GM18909 (cell line): Measurements from ENCODE around the gene GNG12.

ENCODE experiments used
- ATAC-seq: cut with Tn5 transposase; IDR thresholded peaks from one replicate; pipeline ENCODE4 v1.9.1; 2021; ENCODE audit warnings: mild to moderate bottlenecking; ENCODE audit not compliant: unreplicated experiment, poor library complexity

GNG12 gene

DNA sequence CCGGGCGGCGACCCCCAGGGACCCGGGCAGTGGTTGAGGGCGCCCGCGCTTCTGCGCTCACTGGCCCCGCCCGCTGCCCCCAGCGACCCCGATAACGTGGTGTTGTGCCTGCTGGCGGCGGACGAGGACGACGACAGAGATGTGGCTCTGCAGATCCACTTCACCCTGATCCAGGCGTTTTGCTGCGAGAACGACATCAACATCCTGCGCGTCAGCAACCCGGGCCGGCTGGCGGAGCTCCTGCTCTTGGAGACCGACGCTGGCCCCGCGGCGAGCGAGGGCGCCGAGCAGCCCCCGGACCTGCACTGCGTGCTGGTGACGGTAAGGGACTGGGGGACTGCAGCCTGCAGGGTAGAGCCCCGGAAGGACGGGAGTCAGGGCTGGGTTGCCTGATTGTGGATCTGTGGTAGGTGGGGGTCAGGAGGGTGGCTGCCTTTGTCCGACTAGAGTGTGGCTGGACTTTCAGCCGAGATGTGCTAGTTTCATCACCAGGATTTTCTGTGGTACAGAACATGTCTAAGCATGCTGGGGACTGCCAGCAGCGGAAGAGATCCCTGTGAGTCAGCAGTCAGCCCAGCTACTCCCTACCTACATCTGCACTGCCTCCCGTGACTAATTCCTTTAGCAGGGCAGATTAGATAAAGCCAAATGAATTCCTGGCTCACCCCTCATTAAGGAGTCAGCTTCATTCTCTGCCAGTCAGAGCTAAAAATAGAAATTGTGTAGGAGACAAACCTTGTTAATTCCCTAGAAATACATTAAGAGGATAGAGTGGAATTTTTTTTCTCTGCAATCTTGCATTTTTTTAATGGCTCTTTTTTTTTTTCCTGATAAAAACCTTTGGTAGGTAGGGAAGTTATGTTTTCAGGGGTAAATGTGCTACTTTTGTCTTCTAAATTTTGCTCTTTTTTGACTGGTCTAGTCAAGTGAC lies 146.7 kb downstream of the GNG12 start:
- ATAC-seq = peak; percentile 26

DNA sequence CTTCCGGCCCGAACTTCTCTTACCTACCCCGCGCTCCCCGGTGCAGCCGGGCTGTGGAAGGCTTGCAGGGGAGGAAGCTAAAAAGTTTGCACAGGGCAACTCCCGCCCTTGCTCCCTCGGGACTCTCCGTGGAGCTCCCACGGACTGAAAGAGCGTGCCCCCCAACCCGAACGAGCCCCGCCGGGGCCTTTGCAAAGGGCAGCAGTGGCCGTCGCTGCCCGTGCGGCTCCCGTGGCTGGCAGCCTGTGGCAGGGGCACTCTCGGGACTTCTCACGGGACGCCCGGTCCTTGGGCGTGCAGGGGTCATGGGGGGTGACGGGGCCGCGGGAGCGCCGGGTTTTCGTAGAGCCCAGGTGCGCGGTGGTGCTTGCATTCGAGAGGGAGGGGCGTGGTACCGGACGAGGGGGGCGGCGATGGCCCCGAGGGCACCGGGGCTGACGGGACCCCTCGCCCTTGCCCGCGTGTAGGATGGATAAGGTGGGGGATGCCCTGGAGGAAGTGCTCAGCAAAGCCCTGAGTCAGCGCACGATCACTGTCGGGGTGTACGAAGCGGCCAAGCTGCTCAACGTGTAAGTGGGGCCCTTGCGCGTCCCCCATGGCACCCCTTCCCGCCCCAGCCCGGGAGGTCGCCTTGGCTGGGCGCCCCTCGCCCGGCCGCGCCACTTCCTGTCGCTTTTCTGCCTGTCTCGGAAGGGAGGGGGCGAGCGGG lies 147.6 kb downstream of the GNG12 start:
- peak; percentile 16 for ATAC-seq

DNA sequence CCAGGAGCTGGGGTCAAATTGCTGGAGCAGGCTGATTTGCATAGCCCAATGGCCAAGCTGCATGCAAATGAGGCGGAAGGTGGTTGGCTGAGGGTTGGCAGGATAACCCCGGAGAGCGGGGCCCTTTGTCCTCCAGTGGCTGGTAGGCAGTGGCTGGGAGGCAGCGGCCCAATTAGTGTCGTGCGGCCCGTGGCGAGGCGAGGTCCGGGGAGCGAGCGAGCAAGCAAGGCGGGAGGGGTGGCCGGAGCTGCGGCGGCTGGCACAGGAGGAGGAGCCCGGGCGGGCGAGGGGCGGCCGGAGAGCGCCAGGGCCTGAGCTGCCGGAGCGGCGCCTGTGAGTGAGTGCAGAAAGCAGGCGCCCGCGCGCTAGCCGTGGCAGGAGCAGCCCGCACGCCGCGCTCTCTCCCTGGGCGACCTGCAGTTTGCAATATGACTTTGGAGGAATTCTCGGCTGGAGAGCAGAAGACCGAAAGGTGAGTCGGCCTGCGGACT lies 148.2 kb downstream of the GNG12 start, which contains the start of gene GADD45A:
TSS of gene GADD45A (plus strand) at position 135 of the 491 bp plus-strand sequence. CDS start at position 429, 294 bp downstream.
- ATAC-seq = peak; percentile 89

DNA sequence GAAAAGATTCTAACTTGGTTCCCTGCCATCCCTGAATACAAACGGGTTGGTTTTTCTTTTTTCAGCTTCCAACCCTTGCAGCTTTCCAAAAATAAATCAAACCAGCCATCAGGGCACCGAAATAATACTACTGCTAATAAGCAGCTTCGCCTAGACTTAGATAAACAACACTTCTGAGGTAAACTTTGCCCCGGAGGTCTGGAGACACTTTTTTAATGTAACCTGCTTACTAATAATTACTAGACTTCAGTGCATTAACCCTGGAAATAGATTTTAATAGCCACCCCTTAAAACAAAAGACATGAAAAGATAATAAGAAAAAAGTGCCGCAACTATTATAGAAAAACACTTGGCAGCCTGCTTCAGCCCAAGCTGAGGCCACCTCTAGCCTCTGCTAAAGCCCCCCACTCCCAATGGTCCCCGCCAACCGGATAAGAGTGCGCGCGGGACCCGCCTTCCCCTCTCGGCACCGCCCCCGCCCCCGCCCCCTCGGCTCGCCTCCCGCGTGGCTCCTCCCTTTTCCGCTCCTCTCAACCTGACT lies 148.7 kb downstream of the GNG12 start:
- ATAC-seq = no peak

DNA sequence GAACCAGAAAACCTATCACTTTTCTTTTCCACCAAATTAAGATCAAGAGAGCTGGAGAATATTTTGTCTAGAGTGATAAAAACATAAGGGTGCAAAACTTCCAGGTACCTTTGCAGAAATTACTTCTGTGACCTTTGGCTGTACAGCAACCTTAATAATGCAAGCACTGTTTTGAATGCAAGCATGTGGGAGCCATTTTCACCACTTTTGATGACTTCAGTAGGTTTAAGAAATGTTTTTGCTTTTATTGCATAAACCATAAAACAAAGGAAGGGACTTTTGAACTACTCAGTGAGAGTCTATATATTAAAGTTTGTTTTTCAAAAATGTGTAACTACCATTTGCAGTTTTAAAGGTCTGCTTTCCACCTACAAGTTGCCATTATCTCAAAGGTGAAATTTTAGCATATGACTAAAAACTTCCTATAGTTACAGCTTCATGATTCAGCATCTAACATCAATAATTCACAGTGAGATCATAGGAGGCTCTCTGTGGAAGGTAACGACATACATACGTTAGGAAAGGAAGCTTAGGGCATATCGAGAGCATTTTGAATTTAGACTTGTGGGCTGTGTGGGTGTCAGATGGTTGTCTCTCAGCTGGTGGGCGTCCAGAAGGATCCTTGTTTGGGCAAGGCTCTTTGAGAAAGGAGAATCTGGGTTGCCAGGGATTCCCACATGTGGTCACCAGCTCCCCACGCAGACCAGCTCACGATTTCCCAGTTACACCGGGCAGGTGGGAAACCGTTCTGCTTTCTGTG lies 149.3 kb downstream of the GNG12 start:
- ATAC-seq = no peak

DNA sequence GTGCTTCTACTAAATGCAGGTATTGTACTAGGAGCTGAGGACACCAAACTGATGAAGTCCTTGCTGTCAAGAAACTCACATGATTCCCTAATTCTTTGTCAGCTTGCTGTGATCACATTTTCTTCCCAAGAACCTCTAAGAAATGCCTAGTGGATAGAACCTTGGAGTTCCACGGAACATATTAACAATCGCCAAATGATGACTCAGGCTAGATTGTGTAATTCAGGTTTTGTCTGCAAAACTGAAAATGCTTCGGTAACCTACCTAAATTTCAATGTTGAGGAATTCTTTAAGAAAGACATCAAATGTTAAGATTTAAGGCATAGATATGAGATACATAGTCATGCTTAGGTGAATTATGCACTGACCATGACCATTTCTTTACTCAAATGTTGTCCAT lies 150.0 kb downstream of the GNG12 start:
- ATAC-seq = no peak

DNA sequence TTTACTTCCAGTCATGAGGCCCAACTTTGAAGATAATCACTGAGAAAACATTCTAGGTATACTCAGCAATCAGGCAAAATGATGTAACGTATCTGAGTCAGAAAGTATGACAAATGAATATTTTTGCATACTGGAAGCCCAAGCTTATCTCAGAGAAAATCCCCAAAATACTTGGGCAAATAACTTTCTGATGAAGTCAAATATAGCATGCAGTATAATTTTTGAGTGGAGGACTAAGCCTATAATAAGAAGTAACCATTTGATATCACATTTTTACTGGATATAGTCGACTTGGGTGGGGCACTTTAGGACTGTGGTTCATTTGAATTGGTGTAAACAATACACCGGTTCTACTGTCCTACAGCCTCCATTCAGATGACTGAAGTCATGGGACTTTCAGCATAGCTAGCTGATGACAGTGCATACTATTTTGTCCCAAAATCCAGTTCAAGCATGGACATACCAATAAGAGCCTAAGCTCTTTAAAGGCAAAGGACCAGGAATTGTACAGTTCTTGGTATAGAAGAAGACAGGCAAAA lies 150.5 kb downstream of the GNG12 start:
- no peak for ATAC-seq

DNA sequence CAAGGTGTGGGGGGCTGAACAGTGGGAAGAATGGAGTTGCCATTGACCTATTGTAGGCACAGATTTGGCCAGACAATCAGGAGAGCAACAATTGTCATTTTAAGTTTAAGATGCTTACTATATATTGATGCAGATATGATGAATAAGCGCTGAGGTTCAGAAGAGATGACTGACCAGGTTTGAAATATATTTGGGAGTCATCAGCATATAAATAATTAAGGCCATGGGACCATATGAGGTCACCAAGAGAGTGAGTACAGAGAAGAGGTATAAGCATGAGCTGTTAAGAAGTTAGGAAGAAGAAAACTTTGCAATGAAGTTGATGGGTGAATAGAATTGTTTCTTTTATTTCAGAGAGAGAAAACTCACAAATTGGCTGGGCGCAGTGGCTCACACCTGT lies 152.8 kb downstream of the GNG12 start:
- no peak for ATAC-seq

DNA sequence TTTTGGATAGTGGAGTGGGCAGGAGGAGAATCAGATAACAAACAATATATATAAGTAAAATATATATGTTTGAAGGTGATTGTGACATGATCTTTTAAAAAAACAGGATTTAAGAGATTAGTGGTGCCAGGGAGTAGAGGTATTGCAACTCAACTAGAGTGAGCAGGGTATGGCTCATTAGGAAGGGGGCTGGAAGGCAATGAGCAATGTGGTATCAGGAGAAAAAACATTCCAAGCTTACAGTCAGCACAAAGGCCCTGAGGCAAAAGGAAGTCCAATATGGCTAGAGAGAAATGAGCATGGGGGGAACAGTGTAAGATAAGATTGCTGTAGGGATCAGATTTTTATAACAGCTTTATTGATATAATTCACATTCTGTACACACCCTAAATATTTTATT lies 153.6 kb downstream of the GNG12 start:
- ATAC-seq = no peak

DNA sequence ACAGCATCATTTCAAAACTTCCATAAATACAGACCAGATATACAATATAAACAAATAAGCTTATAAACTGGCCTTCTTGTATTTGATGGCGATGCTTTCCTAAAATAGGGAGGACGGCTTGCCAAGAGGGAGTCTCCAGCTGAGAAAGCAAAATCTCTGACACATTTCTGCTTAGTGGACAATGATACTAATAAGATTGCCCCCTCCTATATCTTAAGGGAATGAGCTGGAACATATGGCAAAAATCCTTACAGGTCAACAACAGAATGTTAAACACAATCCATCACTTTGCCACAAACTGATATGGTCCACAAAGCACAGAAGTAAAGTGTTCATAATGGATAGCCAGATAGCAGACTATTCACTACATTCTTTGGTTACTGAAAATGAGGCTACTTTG lies 155.3 kb downstream of the GNG12 start:
- no peak for ATAC-seq

DNA sequence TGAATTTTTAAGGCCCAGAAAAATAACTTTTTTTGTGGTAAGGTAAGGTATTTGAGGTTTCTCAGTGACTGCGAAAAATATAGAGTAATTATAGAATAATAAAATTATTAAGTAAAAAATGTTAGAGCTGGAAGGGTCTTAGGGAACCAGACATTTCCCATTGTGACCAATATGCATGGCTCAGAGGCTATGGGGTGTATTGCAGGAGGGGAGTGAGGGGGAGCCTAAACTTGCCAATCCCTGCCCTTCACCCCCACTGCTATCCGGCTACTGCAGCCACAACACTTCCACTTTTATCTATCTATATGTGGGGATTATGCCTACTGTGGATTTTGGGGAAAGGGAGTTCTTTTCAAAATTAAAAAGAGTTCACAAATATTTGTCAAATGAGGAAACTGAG lies 155.9 kb downstream of the GNG12 start:
- no peak for ATAC-seq

DNA sequence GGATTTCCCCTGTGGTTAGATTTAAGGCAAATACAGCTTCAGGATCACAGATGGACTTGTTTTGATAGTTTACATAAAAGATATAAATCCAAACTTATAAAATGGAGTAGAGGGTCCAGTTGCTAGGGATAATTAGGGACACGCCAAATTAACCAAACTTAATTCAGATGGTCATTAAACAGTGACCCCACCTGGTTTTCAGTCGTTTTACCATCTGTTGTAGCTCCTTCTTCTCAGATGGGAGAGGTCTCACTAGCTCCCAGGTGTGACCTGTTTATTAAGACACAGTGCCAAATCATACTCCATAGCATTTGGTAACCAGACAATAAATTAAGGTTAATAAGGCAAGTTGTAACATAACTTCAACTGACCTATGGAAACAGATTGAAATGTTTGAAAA lies 156.3 kb downstream of the GNG12 start:
- ATAC-seq = no peak

DNA sequence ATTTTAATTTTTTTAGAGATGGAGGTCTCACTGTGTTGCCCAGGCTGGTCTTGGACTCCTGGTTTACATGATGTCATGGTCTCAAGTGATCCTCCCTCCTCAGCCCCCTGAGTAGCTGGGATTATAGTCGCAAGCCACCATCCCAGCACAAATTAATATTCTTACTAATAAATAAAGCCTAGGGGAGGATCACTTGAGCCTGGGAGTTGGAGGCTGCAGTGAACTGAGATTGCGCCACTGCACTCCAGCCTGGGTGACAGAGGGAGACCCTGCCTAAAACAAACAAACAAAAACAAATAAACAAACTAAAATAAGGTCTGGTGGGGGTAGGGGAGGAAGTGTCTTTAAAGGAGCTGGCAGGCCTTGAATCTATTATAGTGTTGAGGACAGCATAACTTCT lies 157.0 kb downstream of the GNG12 start:
- no peak for ATAC-seq

DNA sequence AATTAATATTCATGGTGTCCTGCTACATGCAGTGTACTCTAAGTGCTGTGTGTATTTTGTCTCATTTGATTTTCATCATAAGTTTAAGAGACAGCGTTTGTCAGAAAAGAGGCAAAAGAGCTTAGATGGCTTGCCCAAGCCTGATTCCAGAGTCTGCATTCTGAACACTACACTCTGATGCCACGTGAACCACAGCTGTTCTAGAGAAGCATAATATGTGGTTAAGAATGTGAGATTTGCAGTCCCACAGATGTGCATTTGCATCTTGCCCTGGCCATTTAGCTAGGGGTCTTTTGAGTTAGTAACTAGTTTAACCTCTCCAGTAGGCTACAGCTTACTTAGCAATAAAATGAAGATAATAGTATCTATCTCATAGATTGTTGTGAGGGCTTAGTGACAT lies 157.5 kb downstream of the GNG12 start:
- ATAC-seq = peak; percentile 65

DNA sequence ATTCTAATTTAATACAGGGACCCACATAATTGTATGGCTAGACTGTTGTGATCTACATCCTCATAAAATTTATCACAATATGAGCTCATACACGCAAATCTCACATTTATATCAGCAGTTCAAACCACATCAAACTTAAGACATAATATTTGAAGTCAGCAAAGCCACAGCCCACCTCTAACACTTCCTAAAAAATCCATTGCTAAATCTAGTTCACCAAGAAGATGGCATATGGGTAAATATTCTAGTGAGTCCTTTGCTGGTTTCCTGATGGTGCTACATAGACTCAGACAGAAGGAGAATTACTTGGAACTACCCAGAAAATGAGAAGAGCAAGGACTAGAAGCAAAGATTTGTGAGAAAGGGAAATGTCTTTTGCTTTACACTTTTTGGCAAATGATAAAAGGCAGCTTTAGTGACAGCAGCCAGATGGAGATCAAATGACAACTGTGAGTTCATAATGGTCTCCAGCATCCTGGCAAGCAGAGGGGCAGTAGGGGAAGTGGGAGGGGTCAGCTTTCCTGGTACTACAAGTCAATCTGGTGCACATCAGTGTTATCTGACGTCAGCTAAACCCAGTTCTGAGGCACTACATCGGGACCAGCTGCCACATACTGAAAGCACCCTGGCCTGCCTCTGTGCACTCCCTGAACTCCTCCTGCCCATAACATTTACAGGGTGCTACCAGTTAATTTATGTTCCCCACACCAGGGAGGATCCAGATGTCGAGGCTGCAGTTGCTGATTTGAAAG lies 158.8 kb downstream of the GNG12 start:
- no peak for ATAC-seq

DNA sequence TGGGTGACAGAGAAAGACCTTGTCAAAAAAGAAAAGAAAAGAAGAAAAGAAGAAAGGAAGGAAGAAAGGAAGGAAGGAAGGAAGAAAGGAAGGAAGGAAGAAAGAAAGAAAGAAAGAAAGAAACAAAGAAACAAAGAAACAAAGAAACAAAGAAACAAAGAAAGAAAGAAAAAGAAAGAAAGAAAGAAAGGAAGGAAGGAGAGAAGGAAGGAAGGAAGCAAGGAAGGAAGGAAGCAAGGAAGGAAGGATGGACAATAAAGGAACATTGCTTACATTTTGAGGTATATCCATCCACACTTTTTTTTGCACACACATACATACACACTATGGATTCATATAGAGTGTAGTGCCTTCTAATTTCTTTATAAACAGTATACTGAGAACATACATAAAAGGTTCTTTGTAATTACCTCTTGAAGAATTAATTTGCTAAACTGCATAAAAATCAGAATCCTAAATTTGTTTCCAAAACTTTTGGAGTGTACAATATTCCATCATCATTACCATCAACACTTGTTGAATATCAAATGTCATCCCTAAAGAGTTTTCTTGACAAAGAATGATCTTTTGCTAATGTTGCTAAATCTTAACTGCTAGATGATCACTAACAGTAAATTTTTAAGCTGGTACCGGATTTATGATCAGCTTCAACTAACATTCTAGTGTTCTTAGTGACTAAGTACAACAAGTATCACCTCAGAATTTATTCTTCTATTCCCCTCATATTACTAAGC lies 159.6 kb downstream of the GNG12 start:
- ATAC-seq = no peak

DNA sequence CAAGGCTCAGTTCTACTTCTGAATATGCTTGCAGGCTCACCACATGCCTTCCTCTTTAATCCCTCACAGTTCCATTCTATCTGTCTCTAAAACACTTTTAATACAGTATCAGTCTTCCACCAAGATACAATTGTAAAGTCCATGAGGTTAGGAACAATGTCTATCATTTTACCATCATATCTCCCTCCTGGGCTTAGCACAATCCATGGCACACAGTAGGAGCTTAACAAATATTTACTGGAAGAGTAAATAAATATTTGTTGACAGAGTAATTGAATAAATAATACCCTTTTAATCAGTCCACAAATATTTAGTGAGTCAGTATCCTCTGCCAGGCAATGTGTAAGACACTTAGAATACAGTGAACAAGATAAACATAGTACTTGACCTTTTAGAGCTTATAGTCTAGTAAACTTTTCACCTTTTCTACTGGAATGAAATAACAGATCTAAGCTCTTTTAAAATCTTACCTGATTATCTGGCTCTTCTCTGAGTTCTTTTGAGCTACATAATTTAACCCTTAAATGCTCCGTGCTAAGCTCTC lies 160.9 kb downstream of the GNG12 start:
- ATAC-seq = no peak

DNA sequence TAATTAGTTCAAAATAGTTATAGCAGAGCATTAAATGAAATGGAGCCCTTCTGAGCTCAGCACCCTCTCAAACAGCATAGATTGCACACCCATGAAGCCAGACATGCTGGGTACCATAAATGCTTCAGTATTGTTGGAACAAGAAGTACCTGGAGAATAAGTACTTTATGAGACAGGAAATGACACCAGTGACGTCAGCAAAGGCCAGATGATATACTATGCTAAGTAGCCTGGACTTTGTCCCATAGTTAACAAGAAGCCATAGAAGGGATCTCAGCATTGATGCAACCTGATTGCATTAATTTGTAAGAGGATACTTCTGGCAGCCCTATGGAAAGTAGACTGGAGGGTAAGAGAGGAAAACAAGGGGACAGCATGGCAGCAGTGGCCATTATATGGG lies 164.6 kb downstream of the GNG12 start:
- ATAC-seq = no peak
